IPS-18c (cell line): ENCODE measurements around the gene TMPRSS9.

Experiments used
- H3K4me3 ChIP-seq: 2 replicates; pipeline ENCODE4 v1.7.0; 2013; ENCODE audit warnings: low read depth, mild to moderate bottlenecking, low read length, moderate library complexity; ENCODE audit not compliant: insufficient read depth
- H3K9me3 ChIP-seq: one replicate; pipeline ENCODE4 v1.6.1; 2013; ENCODE audit warnings: mild to moderate bottlenecking, low read length, moderate library complexity; ENCODE audit not compliant: control insufficient read depth, insufficient read depth

The TMPRSS9 gene

DNA sequence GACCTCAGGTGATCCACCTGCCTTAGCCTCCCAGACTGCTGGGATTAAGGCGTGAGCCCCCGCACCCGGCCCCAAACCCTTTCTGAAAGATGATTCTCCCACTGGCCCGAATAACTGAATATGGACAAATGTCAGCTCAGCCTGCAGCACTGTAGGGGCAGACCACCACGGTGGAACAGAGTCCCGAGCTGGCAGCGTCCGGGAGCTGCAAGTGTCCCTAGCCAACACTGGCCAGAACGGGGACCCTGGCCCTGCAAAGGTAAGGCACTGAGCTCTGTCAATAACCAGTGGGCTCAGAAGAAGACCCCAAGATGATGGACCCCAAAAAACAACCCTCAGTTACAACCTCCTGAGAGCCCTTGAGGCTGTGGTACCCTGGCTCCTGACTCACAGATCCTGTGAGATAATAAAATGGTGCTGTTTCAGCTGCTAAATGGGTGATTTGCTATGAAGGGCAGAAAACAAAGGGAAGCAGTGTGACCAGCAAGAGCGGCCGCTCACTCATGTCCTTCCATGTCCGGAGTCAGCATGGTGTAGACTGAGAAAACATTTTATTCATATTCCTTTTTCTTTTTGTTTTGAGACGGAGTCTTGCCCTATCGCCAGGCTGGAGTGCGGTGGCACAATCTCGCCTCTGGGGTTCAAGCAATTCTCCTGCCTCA is 33.2 kb upstream of the TMPRSS9 start:
- H3K9me3 ChIP-seq = no peaks in the 10 kb centered on the region

DNA sequence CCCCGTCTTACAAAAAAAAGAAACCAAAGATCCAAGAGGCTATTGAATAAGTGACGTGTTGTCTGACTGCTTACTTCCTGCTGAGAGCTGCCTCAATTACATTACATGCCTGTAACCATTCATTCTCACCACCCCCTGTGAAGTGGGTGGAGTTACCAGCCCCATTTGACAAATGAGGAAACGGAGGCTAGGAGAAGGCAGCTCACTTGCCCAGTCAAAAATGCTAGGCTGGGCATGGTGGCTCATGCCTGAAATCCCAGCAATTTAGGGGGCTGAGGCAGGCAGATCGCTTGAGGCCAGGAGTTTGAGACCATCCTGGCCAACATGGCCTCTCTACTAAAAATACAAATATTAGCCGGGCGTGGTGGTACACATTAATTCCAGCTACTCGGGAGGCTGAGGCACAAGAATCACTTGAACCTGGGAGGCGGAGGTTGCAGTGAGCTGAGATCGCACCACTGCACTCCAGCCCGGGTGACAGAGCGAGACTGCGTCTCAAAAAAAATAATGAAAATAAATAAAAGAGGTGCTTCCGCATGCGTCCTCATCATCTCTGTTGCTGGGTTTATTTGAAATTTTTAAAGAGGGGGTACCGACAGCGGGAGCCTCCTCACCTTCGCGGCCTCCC is 32.2 kb upstream of the TMPRSS9 start:
- no peaks in the 10 kb centered on the region for H3K9me3 ChIP-seq
- peak overlapping the region; percentile 88 for H3K4me3 ChIP-seq

More for the DNA sequence above, 33.2 kb upstream of the TMPRSS9 start:
- H3K4me3 ChIP-seq = no peak overlapping the region

DNA sequence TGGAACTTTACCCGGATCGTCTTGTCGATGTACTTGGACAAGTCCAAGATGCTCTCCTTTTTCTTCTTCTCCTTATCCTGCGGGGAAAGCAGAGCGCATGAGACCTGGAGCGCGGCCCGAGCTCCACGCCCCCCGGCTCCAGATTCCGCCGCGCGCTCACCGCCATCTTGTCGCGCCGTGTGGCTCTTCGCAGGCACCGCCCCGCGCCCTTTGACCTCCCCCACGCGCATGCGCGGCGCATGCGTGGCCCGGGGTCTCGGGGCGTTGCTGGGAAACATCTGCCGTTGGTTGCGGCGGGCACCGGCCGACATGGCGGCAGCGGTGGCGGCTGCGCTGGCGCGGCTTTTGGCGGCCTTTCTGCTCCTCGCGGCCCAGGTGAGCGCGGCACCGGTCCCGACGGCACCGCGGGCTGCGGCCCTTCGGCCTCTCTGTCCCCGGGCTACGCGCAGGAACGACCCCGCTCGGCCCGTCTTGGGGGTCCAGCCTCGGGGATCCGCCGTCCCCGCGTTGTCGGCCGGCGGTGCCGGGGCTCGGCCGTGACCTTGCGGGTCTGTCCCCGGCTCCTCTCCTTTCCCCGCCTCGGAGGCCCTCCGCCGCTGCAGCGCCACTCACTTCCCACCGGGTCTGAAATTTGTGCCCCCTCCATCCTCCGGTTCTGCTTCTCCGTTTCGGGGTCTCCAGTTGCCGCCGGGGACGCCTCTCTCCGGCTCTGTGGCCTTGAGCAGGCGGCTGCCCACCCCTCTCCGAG is 31.5 kb upstream of the TMPRSS9 start, which contains the start of the genes LSM7 and SPPL2B:
TSS of gene LSM7 (minus strand) at position 186 of the 748 bp plus-strand sequence. CDS start at position 166, 20 bp downstream.
TSS of gene SPPL2B (plus strand) at position 284 of the 748 bp plus-strand sequence. CDS start at position 310, 26 bp downstream.
- peak within 1 kb of the TSS; percentile 88 for H3K4me3 ChIP-seq
- H3K9me3 ChIP-seq = no peaks in the 10 kb centered on the region

DNA sequence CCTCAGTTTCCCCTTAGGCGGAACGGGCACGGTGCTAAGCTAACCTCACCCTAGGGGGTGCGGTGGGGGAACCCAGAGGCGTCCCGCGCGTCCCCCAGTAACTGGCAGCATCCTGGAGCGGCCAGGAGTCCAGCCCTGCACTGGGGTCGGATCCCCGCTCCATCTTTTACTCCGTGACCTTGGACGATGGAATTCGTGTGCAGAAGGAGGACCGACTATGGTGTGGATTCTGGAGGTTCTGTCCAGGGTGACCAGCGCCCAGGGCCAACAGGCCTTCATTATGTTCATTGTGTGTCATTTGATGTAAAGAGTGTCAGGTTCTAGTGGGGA is 31.0 kb upstream of the TMPRSS9 start:
- Histone ChIP-seq H3K4me3 (peak overlapping the region; percentile 88), H3K9me3 (no peaks in the 10 kb centered on the region)

DNA sequence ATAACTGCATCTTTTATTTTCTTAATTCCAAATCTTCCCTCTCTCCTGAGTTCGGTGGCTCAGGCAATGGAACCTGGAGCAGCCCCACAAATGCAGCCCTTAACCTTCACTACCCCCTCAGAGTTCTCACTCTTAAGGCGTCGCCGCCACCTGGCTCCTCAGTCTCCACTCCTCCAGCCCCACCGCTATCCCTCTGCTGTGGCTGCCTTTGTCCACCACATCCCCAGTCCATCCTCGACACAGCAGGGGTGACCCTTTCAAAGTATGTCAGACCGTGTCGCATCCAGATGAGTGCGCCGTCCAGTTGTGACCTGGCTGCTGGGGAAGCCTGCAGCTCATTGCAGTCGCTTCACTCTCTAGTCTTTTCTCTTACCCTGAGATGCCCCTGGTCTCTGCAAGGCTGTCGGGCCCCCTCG is 30.6 kb upstream of the TMPRSS9 start:
- Histone ChIP-seq H3K4me3 (peak overlapping the region; percentile 88), H3K9me3 (no peaks in the 10 kb centered on the region)

DNA sequence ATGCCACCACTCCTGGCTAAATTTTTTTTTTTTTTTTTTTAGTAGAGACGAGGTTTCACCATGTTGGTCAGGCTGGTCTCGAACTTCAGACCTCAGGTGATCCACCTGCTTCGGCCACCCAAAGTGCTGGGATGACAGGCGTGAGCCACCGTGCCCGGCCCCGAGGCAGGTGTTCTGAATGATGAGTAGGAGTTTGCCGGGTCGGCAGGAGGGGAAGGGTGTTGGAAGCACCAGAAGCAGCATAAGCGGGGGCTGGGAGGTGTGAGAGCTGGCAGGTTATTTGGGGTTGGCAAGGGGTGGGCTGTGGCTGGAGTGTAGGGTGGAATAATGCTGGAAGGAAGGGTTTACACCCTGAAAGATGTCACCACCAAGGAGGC is 29.8 kb upstream of the TMPRSS9 start:
- Histone ChIP-seq H3K4me3 (no peak overlapping the region), H3K9me3 (no peaks in the 10 kb centered on the region)

DNA sequence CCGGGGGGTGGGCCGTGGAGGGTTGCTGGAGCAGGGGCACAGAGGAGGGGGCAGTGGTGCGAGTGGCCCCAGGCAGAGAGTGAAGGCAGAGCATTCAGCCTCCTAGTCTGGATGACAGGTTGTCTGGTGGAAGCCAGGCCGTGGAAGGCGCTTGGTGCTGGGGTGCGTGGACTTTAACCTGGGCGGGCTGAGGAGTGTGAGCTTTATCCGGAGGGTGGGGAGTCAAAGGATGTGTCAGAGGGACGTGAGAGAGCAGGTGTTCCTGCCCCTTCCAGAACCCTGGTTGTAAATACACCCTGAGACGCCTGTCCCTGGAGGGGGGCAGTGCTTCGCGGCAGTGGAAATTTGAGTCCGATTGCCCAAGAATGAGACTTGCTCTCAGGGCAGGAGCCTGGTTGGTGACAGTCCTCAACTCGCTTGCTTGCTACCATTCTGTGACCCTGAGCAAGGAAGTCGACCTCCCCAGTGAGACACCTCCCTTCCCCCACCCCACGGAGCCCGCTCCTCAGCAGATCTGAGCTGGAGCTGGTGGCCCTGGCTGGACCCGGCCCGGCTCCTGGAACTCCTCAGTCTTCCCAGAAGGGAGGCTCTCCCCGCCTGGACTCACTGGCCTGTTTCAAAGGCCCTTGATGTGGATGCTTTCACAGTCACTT is 29.3 kb upstream of the TMPRSS9 start:
- H3K9me3 ChIP-seq = no peaks in the 10 kb centered on the region
- no peak overlapping the region for H3K4me3 ChIP-seq

DNA sequence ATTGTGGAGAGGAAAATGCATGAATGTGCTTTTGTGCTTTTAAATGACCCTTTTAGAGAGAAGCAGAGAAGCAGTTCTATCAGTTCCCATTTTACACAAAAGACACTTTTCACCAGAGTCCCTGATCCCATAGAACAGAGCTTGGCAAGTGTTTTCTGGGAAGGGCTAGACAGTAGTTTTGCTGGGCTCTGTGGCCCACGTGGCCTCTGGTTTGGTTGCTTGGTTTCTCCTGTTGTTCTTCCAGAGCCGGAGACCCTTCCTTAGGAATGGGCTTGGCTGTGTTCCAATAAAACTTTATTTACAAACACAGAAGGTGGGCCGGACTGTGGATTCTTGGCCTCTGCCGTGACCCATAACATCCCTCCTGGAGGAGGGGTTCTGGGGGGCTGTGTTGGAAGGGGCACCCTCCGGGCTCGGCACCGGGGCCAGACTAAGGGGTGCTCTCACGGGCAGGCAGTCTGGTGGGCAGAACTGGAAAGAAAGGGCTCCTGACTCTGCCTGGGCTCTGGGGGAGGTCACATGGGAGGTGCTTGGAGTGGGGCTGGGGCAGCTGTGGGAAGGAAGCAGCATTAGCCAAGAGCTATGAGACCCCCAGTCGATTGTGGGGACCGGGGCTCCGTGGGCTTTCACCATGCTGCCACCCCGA is 28.3 kb upstream of the TMPRSS9 start:
- Histone ChIP-seq H3K4me3 (no peak overlapping the region), H3K9me3 (no peaks in the 10 kb centered on the region)

DNA sequence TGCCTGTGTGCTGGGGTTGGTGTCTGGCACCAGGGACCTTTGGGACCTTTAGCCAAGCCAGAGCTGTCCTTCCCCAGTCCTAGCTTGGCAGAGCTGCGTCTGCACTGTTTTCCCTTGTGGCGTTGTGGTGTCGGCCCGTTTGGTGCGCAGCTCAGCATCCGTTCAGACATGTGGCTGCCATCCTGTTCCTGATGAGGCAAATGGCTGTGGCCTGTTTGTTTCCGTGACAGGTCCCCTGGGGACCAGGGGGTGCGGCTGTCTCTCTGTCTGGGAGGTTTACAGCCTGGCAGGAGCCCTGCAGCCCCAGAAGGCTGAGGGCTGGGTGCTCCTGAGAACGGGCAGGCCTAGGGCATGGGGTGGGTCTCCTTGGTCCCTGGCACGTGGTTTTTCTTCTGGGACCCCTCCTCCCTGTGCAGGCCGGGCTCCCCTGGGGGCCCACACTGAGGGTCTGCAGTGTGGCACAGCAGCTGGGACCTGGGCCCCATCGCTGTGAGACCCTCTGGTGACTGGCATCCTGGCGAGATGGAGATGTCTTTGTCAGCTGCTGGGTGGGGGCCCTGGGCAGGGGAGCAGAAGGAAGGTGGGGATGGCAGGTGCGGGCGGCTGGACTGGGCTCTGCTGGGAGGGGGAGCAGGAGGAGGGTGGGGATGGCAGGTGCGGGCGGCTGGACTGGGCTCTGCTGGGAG is 27.6 kb upstream of the TMPRSS9 start:
- Histone ChIP-seq H3K9me3 (no peaks in the 10 kb centered on the region), H3K4me3 (no peak overlapping the region)

DNA sequence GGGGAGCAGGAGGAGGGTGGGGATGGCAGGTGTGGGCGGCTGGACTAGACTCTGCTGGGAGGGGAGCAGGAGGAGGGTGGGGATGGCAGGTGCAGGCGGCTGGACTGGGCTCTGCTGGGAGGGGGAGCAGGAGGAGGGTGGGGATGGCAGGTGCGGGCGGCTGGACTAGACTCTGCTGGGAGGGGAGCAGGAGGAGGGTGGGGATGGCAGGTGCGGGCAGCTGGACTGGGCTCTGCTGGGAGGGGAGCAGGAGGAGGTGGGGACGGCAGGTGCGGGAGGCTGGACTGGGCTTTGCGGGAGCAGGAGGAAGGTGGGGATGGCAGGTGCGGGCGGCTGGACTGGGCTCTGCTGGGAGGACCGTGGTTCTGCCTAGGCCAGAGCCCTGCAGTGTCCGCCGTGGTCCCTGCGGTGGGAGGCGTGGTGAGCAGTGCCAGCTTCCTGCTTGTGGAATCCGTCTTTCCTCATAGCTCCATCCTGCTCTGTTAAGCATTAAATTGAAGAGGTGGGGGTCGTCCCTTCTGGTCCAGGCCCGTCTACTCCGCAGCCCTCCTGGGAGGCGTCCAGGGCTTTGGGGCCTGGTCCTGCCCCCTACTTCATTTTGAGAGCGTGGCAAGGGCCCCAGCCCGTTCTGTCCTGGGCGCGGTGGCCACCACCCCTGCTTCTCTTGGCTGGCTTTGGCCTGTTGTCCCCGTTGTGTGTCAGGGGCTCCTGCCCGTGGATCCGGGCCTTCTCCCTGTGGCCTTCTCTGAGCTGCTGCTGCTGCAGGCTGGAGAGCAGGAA is 26.8 kb upstream of the TMPRSS9 start:
- Histone ChIP-seq H3K9me3 (no peaks in the 10 kb centered on the region), H3K4me3 (no peak overlapping the region)

DNA sequence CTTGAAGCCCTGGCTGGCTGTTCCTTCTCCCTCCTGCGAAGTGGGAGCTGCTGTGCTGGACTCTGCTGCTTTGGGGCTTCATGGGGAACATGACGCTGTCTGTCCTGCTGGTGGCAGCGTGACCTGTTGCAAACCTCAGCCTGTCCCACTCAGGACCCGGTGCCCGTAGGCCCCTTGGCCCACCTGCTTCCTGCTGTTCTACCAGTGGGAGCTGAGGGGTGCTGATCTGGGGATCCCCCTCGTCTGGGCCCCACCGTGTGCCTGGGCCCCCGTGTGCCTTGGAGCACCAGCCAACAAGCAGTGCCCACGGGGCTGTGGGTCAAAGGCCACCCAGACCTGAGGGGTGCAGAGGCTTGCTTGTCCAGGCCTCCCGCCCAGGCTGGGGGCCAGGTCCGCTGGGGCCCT is 26.3 kb upstream of the TMPRSS9 start:
- no peak overlapping the region for H3K4me3 ChIP-seq

DNA sequence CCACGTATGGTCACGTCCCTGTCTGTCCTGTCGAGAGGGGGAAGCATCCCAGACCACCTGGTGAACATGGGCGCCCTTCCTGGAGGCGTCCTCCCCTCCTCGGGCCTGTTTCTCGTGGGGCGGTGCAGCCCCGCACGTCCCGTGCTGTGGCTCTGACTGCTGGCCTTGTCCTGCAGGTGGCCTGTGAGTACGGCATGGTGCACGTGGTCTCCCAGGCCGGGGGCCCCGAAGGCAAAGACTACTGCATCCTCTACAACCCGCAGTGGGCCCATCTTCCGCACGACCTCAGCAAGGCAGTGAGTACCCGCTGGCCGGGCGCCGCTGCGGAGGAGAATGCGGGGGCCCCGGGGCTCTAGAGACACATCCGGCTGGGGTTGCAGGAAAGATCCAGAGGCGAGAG is 25.6 kb upstream of the TMPRSS9 start:
- Histone ChIP-seq H3K4me3 (no peak overlapping the region), H3K9me3 (no peaks in the 10 kb centered on the region)

More for the DNA sequence above, 26.3 kb upstream of the TMPRSS9 start:
- H3K9me3 ChIP-seq = no peaks in the 10 kb centered on the region

DNA sequence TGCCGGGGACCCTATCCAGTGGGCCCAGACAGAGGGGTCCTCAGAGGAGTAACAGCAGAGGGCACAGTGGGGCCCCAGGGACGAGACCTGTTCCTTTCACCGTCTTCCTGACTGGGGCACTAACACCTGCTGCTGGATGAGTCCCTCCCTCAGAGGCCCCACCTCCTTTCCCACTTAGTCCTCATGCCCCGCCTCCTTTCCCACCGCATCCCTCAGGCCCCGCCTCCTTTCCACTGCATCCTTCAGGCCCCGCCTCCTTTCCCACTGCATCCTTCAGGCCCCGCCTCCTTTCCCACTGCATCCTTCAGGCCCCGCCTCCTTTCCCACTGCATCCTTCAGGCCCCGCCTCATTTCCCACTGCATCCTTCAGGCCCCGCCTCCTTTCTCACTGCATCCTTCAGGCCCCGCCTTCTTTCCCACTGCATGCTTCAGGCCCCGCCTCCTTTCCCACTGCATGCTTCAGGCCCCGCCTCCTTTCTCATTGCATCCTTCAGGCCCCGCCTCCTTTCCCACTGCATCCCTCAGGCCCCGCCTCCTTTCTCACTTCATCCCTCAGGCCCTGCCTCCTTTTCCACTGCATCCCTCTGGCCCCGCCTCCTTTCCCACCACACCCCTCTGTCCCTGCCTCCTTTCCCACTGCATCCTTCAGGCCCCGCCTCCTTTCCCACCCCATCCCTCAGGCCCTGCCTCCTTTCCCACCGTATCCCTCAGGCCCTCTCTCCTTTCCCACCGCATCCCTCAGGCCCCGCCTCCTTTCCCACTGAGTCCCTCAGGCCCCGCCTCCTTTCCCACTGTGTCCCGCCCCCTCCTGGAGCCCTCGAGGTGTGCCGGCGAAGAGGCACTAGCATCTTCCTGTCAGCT is 24.8 kb upstream of the TMPRSS9 start:
- no peaks in the 10 kb centered on the region for H3K9me3 ChIP-seq
- H3K4me3 ChIP-seq = no peak overlapping the region

DNA sequence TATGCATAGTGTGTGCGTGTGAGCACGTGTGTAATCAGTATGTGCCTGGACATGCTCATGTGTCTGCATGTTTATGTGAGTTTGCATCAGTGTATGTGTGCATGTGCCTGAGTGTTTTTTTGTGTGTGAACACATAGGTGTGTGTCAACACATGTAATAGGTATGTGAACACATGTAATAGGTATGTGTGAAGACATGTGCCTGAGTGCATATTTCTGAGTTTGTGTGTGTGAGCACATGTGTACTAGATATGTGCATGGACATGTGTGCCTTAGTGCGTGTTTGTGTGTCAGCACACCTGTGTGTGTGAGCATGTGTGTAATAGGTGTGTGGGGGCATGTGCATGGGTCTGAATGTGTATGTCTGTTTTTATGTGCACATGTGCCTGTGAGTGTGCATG is 24.2 kb upstream of the TMPRSS9 start:
- H3K9me3 ChIP-seq = no peaks in the 10 kb centered on the region
- no peak overlapping the region for H3K4me3 ChIP-seq

DNA sequence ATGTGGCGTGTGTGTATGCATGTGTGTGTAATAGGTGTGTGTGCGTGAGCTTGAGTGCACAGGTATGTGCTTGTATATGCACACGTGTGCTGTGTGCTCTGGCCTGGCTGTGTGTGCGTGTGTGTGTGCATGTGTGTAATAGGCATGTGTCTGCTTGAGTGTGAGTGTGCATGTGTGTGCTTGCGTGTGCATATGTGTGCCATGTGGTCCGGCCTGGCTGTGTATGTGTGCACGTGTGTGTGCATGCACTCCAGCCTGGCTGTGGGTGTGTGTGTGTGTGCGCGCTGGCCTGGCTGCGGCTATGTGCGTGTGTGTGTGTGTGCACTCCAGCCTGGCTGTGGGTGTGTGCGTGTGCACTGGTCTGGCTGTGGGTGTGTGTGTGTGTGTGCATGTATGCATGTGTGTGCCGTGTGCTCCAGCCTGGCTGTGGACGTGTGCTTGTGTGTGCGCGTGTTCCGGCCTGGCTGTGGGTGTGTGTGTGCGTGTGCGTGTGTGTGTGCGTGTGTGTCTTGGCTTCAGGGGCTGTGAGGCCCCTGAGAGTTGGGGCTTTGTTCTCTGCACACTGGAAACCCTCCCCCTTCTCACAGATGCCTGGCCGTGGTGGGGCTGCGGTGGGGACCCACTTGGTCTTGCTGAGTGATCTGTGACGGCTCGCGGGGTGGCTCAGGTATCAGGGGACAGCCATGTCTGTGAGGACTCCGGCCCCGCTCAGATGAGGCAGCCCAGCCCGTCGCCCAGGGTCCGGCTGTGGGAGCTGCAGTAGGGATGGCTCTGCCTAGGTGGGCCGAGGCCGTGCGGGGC is 23.3 kb upstream of the TMPRSS9 start:
- Histone ChIP-seq H3K4me3 (no peak overlapping the region), H3K9me3 (no peaks in the 10 kb centered on the region)
